H1 (cell line): ENCODE data around the gene STAP2. TPM values are rescaled to one million over a fixed set of nuclear protein-coding genes. Genes with fewer than 3 reads are reported as not detected.
A peak's percentile ranks its signal among the peaks of the same experiment; 100 is the strongest.

Experiments
- ATF3 ChIP-seq: IDR thresholded peaks from 2 replicates; pipeline ENCODE4 v1.6.1; 2011; ENCODE audit warnings: low read depth, mild to moderate bottlenecking, low read length; ENCODE audit not compliant: insufficient read depth
- KDM4A ChIP-seq: IDR thresholded peaks from one replicate; pipeline ENCODE4 v1.7.1; 2012; ENCODE audit warnings: low read depth, mild to moderate bottlenecking, moderate library complexity, low read length, inconsistent platforms; ENCODE audit not compliant: severe bottlenecking
- PHF8 ChIP-seq: fragments of 200-600 bp; sonication (generic); conservative IDR thresholded peaks from 2 replicates; pipeline ENCODE4 v1.7.1; 2012; ENCODE audit warnings: low read depth, mild to moderate bottlenecking, inconsistent platforms, low read length, moderate library complexity
- POLR2A ChIP-seq, 2 experiments: IDR thresholded peaks; 1 replicate in 1 of 2; 2 replicates in 1 of 2; pipeline ENCODE4 v1.6.1; 2011; ENCODE audit warnings: low read depth in 2 of 2, low read length in 2 of 2, mild to moderate bottlenecking in 2 of 2; ENCODE audit errors: control extremely low read depth in 1 of 2
- POU5F1 ChIP-seq: IDR thresholded peaks from 2 replicates; pipeline ENCODE4 v1.6.1; 2011; ENCODE audit warnings: low read depth, mild to moderate bottlenecking, low read length, moderate library complexity
- SIX5 ChIP-seq: IDR thresholded peaks from 2 replicates; pipeline ENCODE4 v1.6.1; 2011; ENCODE audit warnings: mild to moderate bottlenecking, low read depth, low read length
- SUZ12 ChIP-seq: fragments of 200-600 bp; sonication (generic); IDR thresholded peaks from 2 replicates; pipeline ENCODE4 v1.6.1; 2012; ENCODE audit warnings: mild to moderate bottlenecking, inconsistent platforms, low read length, moderate library complexity, mixed read lengths
- polyA plus RNA-seq, 7 experiments: library from polyadenylated mRNA; depleted of rRNA in 3 of 7; stranded (reverse) in 5 of 7; unstranded in 2 of 7; fragments of >200 nt in 5 of 7; fragments of 200-250 nt in 2 of 7; gene quantifications; 1 replicate in 5 of 7; 2 replicates in 1 of 7; 4 replicates in 1 of 7; pipeline versions ENCODE4 v1.2.1 to v1.2.3, GENCODE V29; 2011 to 2013; ENCODE audit warnings: missing spikeins in 2 of 7, mixed read lengths in 2 of 7
- total RNA-seq: library from RNA; stranded (reverse); fragmentation: NEBNext Ultra II Directional; extraction: Animal tissue kit (Norgen Biotek cat#: 25700); gene quantifications from 2 replicates; pipeline ENCODE4 v1.2.1, GENCODE V29; 2021

The STAP2 gene
- total and polyA plus RNA-seq, 2 of the 8 experiments (the other 6 are each of a cell fraction or from before 2014, with no cell fraction given): 15.3 to 37.3 TPM

- TF ChIP-seq POU5F1 (no peak), KDM4A (peak; percentile 71), ATF3 (no peak), PHF8 (0 out of 2 replicates have a peak, but pooled peaks have one; percentile 27), SIX5 (no peak), SUZ12 (no peak; the same call in 1 of the 2 replicates), POLR2A (IDR thresholded peaks at IDR 0.05; ENCODE audit: control extremely low read depth in 1 of 2, low read depth in 2 of 2, low read length in 2 of 2) (no peak)
Observed at GRCh38 chr19:4279530-4280422, 58.9 kb downstream of the STAP2 start (continued).
